Ovary (tissue), 3 donors: Measurements from ENCODE around the gene CTBP2.

Source experiments
- CTCF ChIP-seq, 3 donors: fragments of 450-650 bp in 2 of 3; fragments of 200-600 bp in 1 of 3; IDR thresholded peaks; one replicate each; pipeline versions ENCODE4 v1.5.1 to v1.8.0; 2016 to 2022; ENCODE audit warnings: antibody characterized with exemption in 3 of 3, mild to moderate bottlenecking in 1 of 3
- EP300 ChIP-seq: sonication (generic); formaldehyde crosslinking; IDR thresholded peaks from one replicate; pipeline ENCODE4 v1.6.1; 2017; ENCODE audit warnings: antibody characterized with exemption
- donor health status: DM: no; HTN: no; CAD: no.

GRCh38 chr10:125177641-125178640 is 17.6 kb upstream of the CTBP2 start:
- no peak for TF ChIP-seq EP300
- TF ChIP-seq CTCF (IDR thresholded peaks at IDR 0.05), result no peak
